Activated naive CD4-positive, alpha-beta T cell treated with anti-CD3 and anti-CD28 coated beads, Interleukin-2, amount 50 U/mL, for 24 hours (primary cell): ENCODE measurements around the gene NHSL2.

Experiments used
- H3K27ac Mint-ChIP-seq: one replicate; pipeline ENCODE4 v1.8.0; 2021; ENCODE audit warnings: mild to moderate bottlenecking, mixed read lengths
- H3K27me3 Mint-ChIP-seq: one replicate; pipeline ENCODE4 v1.8.0; 2021; ENCODE audit warnings: mixed read lengths
- H3K36me3 Mint-ChIP-seq: one replicate; pipeline ENCODE4 v1.8.0; 2021; ENCODE audit warnings: mixed read lengths
- H3K4me1 Mint-ChIP-seq: one replicate; pipeline ENCODE4 v1.8.0; 2021; ENCODE audit warnings: mixed read lengths
- H3K4me3 Mint-ChIP-seq: one replicate; pipeline ENCODE4 v1.8.0; 2021; ENCODE audit warnings: mild to moderate bottlenecking, mixed read lengths
- H3K9me3 Mint-ChIP-seq: one replicate; pipeline ENCODE4 v1.8.0; 2021; ENCODE audit warnings: mixed read lengths

The NHSL2 gene

DNA sequence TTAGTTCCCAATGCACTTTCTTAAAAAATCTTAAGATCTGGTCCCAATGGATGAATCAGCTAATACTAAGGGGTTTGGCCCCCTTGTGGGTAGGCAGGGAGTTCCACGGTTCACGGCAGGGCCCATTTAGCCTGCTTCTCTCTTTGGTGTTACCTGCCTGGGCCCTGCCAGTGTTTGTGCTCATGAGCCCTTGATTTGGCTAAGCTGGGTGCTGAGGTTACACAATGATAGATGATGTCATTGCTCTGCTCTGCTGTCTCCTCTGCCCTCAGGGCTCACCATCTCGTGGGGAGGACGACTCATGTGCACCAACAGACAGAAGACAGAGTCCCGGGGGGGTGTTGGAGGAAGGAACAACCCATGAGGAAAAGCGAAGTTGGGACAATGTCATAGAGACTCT is 196.7 kb downstream of the NHSL2 start:
- H3K4me1 Mint-ChIP-seq, result peaks cover 18% of the 10 kb centered on the region
- H3K36me3 Mint-ChIP-seq, result no peaks in the 10 kb centered on the region
- no peaks in the 10 kb centered on the region for H3K9me3 Mint-ChIP-seq
- H3K4me3 Mint-ChIP-seq, result no peak overlapping the region
- peaks cover 2% of the 10 kb centered on the region for H3K27me3 Mint-ChIP-seq
- no peak overlapping the region for H3K27ac Mint-ChIP-seq

DNA sequence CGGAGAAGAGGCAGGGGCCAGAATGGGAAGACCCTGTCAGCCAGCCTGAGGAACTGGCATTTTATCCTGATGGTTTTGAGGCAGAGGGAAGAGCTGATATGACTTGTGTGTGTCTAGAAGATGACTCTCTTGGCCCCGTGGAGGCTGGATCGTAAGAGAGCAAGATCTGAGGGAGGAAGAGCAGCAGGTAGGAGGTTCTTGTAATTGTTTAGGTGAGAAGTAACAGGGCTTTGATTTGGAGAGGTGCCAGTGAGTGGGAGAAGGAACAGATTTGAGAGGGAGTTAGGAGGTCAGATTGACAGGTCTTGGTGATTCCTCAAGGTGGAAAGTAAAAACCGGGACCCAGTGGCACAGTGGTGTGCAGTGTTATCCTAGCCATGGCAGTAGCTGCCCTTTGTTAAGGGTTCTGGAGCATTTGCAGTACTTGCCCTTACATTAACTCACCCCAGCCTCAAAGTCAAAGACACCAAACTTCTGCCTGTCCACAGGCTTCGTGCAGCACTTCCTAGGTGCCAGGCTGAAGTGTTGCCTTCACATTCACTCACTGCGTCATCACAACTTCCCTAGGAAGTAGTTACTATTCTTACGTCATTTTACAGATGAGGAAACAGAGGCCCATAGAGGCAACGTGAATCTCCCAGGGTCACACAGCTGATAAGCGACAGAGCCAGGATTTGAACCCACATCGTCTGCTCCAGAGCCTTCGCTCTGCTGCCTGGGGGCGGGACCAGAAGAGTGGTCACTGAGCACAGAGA is 197.4 kb downstream of the NHSL2 start:
- Mint-ChIP-seq H3K36me3 (no peaks in the 10 kb centered on the region), H3K4me3 (no peak overlapping the region), H3K4me1 (peaks cover 18% of the 10 kb centered on the region), H3K27ac (no peak overlapping the region), H3K27me3 (peaks cover 2% of the 10 kb centered on the region), H3K9me3 (no peaks in the 10 kb centered on the region)

DNA sequence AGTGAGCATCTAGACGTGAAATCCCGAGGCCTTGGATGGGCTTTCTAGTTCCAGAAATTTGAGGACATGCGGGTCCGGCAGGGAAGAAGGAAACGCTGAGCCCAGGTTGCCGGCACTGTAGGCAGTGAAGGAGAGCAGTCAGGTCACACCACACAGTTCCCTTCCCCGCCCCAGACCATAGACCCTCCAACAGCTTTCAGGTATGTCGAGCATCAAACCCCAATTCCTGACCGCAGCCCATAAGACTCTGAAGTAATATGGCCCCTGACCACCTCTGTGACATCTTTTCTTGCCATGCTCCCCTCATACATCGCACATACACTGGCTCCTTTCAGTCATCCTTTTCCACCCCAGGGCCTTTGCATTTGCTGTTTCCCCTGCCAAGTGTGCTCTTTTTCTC is 198.0 kb downstream of the NHSL2 start:
- peaks cover 18% of the 10 kb centered on the region for H3K4me1 Mint-ChIP-seq
- no peaks in the 10 kb centered on the region for H3K36me3 Mint-ChIP-seq
- no peak overlapping the region for H3K27ac Mint-ChIP-seq
- no peak overlapping the region for H3K4me3 Mint-ChIP-seq
- H3K27me3 Mint-ChIP-seq, result peaks cover 2% of the 10 kb centered on the region
- no peaks in the 10 kb centered on the region for H3K9me3 Mint-ChIP-seq

DNA sequence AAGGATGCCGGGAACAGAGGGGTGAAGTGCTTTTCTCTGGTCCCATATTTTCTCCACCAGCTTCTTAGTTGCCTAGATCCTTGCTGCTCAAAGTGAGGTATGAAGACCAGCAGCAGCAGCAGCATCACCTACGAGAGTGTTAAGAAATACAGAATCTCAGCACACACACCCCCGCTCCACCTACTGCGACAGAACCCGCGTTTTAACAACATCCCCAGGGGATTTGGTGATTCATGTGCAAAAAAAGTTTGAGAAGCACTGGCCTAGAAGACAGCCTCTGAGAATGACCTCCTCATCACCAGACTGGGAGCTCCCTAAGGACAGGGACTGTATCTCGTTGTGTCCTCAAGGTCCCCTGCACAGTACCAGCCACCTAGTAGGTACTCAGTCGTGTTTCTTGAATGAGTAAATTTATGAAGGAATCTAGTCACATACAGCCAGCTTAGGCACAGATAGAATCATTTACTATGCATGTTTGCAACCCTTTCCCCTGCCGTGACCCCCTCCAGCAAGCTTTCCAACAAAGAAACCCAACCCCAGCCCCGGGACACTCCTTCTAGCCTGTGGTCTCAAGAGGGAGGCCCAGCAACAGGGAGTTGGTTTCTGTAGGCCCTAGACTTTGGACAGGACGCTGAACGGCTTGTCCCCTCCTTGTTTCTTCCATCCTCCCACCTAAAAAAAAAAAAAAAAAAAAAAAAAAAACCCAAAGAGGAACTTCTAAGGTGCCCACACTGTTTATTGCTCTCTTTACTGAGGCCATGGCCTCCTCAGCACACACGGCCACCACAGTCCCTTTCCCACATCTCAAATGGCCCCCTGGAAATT is 199.6 kb downstream of the NHSL2 start:
- H3K9me3 Mint-ChIP-seq, result no peaks in the 10 kb centered on the region
- H3K4me3 Mint-ChIP-seq, result no peak overlapping the region
- no peak overlapping the region for H3K27ac Mint-ChIP-seq
- no peaks in the 10 kb centered on the region for H3K36me3 Mint-ChIP-seq
- H3K4me1 Mint-ChIP-seq, result peaks cover 11% of the 10 kb centered on the region
- H3K27me3 Mint-ChIP-seq, result peaks cover 2% of the 10 kb centered on the region

DNA sequence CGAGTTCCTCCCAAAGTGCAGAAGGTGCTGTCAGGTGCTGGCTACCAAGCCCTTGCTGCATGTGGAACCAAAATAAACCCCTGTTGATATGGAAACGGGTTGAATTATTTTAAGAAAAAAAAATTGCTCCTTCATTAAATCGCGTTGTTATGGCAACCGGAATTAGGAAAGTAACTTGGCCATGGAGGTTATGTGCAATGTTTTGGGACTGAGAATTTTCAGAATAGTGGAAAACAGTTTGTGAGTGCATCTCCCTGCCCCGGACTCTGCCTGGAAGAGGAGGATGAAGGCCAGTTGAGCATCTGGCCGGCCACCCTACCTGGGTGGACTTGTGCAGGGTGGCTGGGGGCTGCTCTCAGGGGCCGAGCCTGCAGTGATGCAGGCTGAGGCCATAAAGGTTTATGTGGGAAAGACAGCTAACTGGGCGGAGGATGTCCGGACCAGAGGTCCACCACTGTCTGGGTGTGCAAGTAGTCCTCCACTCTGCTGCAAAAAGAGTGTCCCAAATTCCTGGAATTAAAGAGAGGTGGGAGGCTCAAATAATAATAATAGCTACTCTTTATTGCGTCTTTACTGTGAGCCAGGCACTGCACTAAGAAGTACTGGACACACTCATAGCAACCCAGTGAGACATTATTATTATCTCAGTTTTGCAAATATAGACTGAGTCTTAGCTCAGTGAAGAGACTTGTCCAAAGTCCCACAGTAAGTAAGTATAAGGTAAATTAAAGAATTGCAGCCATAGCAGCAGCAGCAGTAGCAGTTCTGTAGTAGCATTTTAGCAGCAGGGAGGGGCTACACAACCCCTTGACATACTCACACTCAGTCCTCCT is 200.4 kb downstream of the NHSL2 start:
- peaks cover 6% of the 10 kb centered on the region for H3K4me1 Mint-ChIP-seq
- no peaks in the 10 kb centered on the region for H3K36me3 Mint-ChIP-seq
- H3K9me3 Mint-ChIP-seq, result no peaks in the 10 kb centered on the region
- H3K4me3 Mint-ChIP-seq, result no peak overlapping the region
- no peak overlapping the region for H3K27ac Mint-ChIP-seq
- peaks cover 2% of the 10 kb centered on the region for H3K27me3 Mint-ChIP-seq

DNA sequence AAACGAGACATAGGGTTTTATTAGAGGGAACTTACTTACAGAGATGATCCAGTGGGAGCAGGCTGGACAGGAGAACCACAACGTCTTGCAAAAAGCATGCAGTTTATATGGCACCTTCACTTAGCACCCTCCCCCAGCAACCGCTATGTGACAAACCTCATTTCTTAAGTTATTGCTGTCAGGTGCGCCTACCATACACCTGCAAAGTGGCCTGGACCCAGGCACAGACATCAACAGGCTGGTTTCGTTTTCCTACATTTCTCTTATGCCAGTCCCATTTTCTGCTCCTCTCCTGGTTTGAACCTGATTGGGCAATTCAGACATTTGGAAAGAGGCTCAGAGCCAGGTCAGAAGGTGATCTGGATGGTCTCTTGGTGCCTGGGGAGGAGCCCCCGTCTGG is 202.8 kb downstream of the NHSL2 start:
- Mint-ChIP-seq H3K27me3 (no peaks in the 10 kb centered on the region), H3K4me3 (no peak overlapping the region), H3K9me3 (no peaks in the 10 kb centered on the region), H3K36me3 (no peaks in the 10 kb centered on the region), H3K4me1 (no peaks in the 10 kb centered on the region), H3K27ac (no peak overlapping the region)

DNA sequence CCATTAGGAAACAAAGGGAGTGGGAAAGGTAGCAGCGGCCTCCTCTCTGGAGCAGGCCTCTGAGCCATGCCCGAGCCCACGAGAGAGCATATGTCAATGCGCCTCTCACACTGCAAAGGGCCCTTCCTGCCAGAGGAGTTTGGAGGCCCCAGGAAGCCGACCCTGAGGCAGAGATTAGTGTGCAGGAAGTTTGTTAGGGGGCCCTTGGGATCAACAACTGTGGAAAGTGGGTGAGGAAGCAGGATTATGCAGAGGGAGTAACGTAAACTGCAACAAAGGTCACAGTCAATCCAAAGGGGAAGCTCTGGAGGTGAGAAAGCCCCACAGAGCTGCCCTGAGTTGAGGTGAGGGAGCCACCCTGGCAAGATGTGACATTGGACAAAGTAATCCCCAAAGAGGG is 203.7 kb downstream of the NHSL2 start:
- Mint-ChIP-seq H3K4me3 (no peak overlapping the region), H3K9me3 (no peaks in the 10 kb centered on the region), H3K27me3 (no peaks in the 10 kb centered on the region), H3K36me3 (no peaks in the 10 kb centered on the region), H3K27ac (no peak overlapping the region), H3K4me1 (no peaks in the 10 kb centered on the region)

DNA sequence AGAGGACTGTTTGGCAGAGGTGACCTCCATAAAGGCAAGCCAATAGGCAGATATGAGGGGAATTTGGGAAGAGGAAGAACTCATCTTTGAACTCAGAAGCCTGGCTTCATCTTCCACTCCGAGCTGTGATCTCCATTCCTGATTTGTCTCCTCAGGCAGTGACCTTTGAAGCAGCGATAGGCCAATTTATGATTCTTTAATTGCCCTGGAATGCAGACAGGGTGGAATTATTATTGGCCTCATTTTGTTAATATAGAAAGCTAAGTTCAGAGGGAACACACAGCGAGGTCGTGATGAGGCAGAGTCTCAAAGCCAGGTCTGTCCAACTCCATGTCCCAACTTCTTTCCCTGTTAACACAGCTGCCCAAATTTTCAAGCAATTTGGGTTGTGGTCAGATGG is 204.2 kb downstream of the NHSL2 start:
- Mint-ChIP-seq H3K36me3 (no peaks in the 10 kb centered on the region), H3K9me3 (no peaks in the 10 kb centered on the region), H3K4me1 (no peaks in the 10 kb centered on the region), H3K27ac (no peak overlapping the region), H3K27me3 (no peaks in the 10 kb centered on the region), H3K4me3 (no peak overlapping the region)

DNA sequence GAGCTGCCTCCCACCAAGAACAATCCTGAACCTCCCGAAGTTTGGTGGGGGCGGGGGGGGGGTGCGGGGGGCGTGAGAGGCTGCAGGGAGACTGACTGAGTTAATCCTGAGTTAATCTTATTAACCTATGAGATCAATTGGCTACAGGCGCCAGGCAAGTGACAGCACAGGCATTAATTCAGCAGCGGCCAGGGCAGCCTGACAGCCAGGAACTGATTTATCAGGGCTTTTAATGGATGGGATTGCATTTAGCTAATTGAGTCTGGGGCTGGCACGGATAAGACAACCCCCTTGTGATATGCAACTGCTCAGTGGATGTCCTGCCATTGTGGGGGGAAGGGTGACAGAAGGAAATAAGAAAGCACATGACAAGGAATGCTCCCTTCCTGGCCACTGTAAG is 204.7 kb downstream of the NHSL2 start:
- Mint-ChIP-seq H3K27ac (no peak overlapping the region), H3K4me3 (no peak overlapping the region), H3K36me3 (no peaks in the 10 kb centered on the region), H3K27me3 (no peaks in the 10 kb centered on the region), H3K4me1 (no peaks in the 10 kb centered on the region), H3K9me3 (no peaks in the 10 kb centered on the region)

DNA sequence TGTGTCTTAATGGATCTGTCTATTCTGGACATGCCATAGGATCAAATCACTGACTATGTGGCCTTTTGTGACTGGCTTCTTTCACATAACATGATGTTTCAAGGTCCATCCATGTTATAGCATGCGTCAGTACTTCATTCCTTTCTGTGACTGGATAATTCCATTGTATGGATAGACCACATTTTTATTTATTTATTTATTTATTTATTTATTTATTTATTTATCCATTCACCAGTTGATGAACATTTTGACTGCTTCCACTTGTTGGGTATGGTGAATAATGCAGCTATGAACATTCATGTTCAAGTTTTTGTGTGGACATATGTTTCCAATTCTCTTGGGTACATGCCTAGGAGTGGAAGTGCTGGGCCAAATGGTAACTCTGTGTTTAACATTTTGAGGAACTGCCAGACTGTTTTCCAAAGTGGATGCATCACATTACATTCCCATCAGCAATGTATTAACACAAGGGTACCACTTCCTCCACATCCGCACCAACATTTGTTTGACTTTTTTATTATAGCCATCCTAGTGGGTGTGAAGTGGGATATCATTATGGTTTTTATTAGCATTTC is 207.1 kb downstream of the NHSL2 start:
- Mint-ChIP-seq H3K27ac (no peak overlapping the region), H3K36me3 (no peaks in the 10 kb centered on the region), H3K4me3 (no peak overlapping the region), H3K9me3 (no peaks in the 10 kb centered on the region), H3K4me1 (peaks cover 10% of the 10 kb centered on the region), H3K27me3 (no peaks in the 10 kb centered on the region)

DNA sequence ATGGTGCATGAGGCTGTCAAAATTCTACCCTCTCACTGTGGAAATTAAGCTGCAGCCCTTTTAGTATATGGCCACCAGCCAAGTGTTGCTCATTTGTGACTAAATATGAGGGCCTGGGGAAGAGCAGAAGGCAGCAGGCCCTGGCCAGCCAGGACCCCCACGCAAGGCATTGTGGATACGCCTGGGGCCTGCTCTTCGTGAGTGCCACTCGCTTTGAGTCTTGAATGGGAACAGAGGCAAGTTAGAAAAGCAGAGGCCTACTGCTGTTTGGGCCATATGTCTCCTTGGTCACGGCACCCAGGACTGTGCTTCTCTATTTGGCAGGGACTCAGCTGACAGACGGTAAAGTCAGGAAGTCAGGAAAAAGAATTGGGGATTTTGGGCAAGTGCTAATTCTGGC is 210.2 kb downstream of the NHSL2 start:
- Mint-ChIP-seq H3K27me3 (no peaks in the 10 kb centered on the region), H3K9me3 (no peaks in the 10 kb centered on the region), H3K36me3 (no peaks in the 10 kb centered on the region), H3K4me3 (no peak overlapping the region), H3K27ac (no peak overlapping the region), H3K4me1 (peaks cover 14% of the 10 kb centered on the region)

DNA sequence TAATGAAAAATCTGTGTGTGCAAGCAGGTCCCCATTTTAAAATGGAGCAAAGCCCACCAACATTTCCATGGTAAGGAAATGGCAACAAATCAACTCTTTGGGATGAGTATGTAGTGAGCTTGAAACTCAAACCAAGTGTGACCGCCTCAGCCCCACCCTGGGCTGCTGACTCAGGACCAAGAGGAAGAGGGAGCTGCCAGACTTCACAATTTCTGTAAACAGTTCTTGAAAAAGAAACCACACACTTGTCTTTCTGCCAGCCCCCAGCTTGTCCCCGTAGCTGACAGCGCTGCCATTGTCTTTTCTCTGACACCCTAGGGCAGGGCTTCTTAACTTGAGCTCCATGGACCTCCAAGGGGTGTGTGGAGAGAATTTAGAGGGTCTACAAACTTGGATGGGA is 210.7 kb downstream of the NHSL2 start:
- Mint-ChIP-seq H3K4me3 (no peak overlapping the region), H3K4me1 (peaks cover 14% of the 10 kb centered on the region), H3K9me3 (no peaks in the 10 kb centered on the region), H3K36me3 (no peaks in the 10 kb centered on the region), H3K27me3 (no peaks in the 10 kb centered on the region), H3K27ac (no peak overlapping the region)

DNA sequence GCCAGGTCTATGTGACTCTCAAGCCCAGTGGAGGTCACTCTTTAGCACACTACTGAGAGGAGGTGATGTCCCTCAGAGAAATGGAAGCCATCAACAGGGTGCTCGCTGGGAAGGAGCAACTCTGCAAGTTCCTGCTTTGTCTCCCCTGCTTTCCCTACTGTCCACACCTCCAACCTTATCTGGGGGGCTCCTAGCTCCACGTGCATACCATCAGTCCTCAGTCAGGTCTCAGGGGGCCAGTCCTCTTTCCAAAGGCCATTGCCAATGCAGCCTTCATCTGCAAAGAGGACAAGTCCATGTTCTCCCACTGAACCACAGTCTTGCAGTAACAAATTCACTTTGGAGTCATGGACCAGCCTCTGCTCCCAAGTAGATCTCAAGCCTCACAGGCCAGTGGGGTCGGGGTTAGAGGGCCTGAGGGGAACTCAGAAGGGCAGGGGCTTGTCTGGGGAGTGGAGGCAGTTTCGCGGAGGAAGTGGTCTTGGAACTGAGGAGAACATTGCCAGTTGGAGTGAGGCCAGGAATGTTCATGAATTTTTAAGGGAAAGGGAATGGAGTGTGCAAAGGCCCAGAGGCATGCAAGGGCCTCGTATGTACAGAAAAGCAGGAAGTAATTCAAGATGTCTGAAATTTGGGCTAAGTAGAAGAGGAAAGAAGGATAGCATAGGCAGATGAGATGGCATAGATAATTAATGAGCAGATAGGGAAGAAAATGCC is 212.1 kb downstream of the NHSL2 start:
- H3K4me1 Mint-ChIP-seq, result peaks cover 14% of the 10 kb centered on the region
- no peaks in the 10 kb centered on the region for H3K27me3 Mint-ChIP-seq
- H3K4me3 Mint-ChIP-seq, result no peak overlapping the region
- no peak overlapping the region for H3K27ac Mint-ChIP-seq
- H3K36me3 Mint-ChIP-seq, result no peaks in the 10 kb centered on the region
- no peaks in the 10 kb centered on the region for H3K9me3 Mint-ChIP-seq

DNA sequence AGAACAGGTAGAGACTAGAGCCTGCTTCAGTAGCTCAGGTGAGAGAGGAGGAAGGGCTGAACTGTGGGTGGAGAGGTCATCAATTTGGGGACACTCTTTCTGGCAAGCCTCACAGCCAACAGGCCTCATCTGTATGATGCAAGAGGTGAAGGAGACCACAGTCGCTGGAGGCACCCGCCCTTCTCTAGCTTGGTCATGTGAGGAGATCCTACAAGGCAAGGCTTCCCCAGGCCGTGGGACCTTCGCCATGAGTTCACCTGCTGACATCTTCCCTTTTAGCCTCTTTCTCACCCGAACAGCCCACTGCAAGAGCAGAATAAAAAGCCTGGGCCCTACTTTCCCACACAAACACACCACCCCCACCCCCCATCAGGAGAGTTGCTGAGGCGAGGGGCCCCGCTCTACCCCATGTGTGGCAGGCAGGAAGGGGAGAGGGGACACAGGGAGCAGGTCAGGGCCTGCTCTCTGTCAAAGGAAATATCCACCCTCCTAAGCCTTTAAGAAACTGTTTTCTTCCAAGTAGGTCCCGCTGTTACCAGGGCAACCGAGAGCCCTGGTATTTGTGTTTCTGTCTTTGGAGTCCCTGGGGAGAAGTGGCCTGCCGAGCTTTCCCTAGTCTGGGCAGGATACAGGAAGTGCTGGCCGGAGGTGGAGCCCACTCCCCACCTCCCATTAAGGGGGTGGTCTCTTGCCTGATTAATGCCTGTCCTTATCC is 213.0 kb downstream of the NHSL2 start:
- H3K4me1 Mint-ChIP-seq, result peaks cover 14% of the 10 kb centered on the region
- no peak overlapping the region for H3K4me3 Mint-ChIP-seq
- no peaks in the 10 kb centered on the region for H3K27me3 Mint-ChIP-seq
- no peaks in the 10 kb centered on the region for H3K9me3 Mint-ChIP-seq
- H3K27ac Mint-ChIP-seq, result no peak overlapping the region
- H3K36me3 Mint-ChIP-seq, result no peaks in the 10 kb centered on the region
